Thyroid gland (tissue), 4 donors: Measurements from ENCODE around the gene CAPN5.
"Not testable (repeated sequence)": the region's sequence is repeated elsewhere in the genome, so short reads cannot be mapped to it uniquely, and the experiment has no call there.

Source experiments
- CTCF ChIP-seq, 6 experiments: fragments of 200-600 bp in 3 of 6; fragments of 450-650 bp in 3 of 6; sonication (generic) in 3 of 6; IDR thresholded peaks; one replicate each; pipeline ENCODE4 v1.5.1; 2016 to 2019; ENCODE audit warnings: antibody characterized with exemption in 6 of 6, mild to moderate bottlenecking in 2 of 6, inconsistent platforms in 1 of 6, moderate library complexity in 1 of 6
- POLR2A ChIP-seq, 2 donors: fragments of 450-650 bp; IDR thresholded peaks; one replicate each; pipeline ENCODE4 v1.6.1; 2017; ENCODE audit warnings: antibody characterized with exemption in 2 of 2, mild to moderate bottlenecking in 2 of 2, moderate library complexity in 1 of 2

DNA sequence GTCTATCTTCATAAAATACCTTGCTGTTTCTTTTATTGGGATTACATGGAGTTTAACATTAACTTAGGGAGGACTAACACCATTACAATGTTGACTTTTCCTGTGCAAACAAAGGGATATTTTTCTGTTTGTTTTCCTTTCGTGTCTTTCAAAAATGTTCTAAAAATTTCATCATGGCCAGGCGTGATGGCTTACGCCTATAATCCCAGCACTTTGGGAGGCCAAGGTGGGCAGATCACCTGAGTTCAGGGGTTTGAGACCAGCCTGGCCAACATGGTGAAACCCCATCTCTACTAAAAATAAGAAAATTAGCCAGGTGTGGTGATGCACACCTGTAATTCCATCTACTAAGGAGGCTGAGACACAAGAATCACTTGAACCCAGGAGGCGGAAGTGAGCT lies 5.5 kb upstream of the CAPN5 start:
- TF ChIP-seq CTCF, POLR2A (IDR thresholded peaks at IDR 0.05): not testable (repeated sequence)
